NCI-H187 treated with DMSO at 0.1 percent for 48 hours (cell line): Measurements from ENCODE around the gene ERBIN.
"Not testable (repeated sequence)": the region's sequence is repeated elsewhere in the genome, so short reads cannot be mapped to it uniquely, and the experiment has no call there.

Source experiments
- DNase-seq: peaks from one replicate; lab custom pipeline; 2025; lab: John Stamatoyannopoulos, UW

ERBIN gene

GRCh38 chr5:65967288-65968066 is 41.1 kb downstream of the ERBIN start:
- no peak for DNase-seq

- no peak for DNase-seq
Observed at GRCh38 chr5:65969539-65970393, 43.4 kb downstream of the ERBIN start.

- no peak for DNase-seq
Observed at GRCh38 chr5:65970481-65971367, 44.3 kb downstream of the ERBIN start.

GRCh38 chr5:65971643-65972042 is 45.3 kb downstream of the ERBIN start:
- DNase-seq: no peak

- DNase-seq: not testable (repeated sequence)
Observed at GRCh38 chr5:65972896-65973295, 46.5 kb downstream of the ERBIN start.

- no peak for DNase-seq
Observed at GRCh38 chr5:65978251-65978650, 51.9 kb downstream of the ERBIN start.

- DNase-seq: no peak
Observed at GRCh38 chr5:65981548-65981947, 55.2 kb downstream of the ERBIN start.

- DNase-seq: no peak
Observed at GRCh38 chr5:65981969-65982619, 55.7 kb downstream of the ERBIN start.

GRCh38 chr5:65982635-65983034 is 56.3 kb downstream of the ERBIN start:
- DNase-seq: no peak

GRCh38 chr5:65984098-65984885 is 57.9 kb downstream of the ERBIN start:
- no peak for DNase-seq

- no peak for DNase-seq
Observed at GRCh38 chr5:65986050-65986451, 59.7 kb downstream of the ERBIN start.

GRCh38 chr5:65986796-65987195 is 60.4 kb downstream of the ERBIN start:
- no peak for DNase-seq

- no peak for DNase-seq
Observed at GRCh38 chr5:65987982-65988381, 61.6 kb downstream of the ERBIN start.

- no peak for DNase-seq
Observed at GRCh38 chr5:65989158-65989557, 62.8 kb downstream of the ERBIN start.

GRCh38 chr5:65992630-65993029 is 66.3 kb downstream of the ERBIN start:
- DNase-seq: no peak

- DNase-seq: no peak
Observed at GRCh38 chr5:65994117-65994786, 67.9 kb downstream of the ERBIN start.

- DNase-seq: no peak
Observed at GRCh38 chr5:65999061-65999723, 72.8 kb downstream of the ERBIN start.

- no peak for DNase-seq
Observed at GRCh38 chr5:66001952-66002351, 75.6 kb downstream of the ERBIN start.

- DNase-seq: no peak
Observed at GRCh38 chr5:66002415-66002814, 76.0 kb downstream of the ERBIN start.

GRCh38 chr5:66004216-66004615 is 77.8 kb downstream of the ERBIN start:
- no peak for DNase-seq
